Body of pancreas (tissue), 4 donors: ENCODE results near the gene CA12. TPM values are rescaled to one million over a fixed set of nuclear protein-coding genes. Genes with fewer than 3 reads are reported as not detected.

Experiments
- ATAC-seq: fragments of 150-250 bp; one replicate; pipeline ENCODE4 v1.9.1; 2016
- DNase-seq, 4 donors: peaks; one replicate each; pipeline ENCODE4 v3.0.0-alpha.2; 2019
- H3K27ac ChIP-seq, 4 donors: fragments of 200-600 bp; sonication (generic); 1 replicate in 3 of 4; 2 replicates in 1 of 4; pipeline versions ENCODE4 v1.5.1 to v1.6.1; 2016 to 2019; ENCODE audit warnings: mild to moderate bottlenecking in 1 of 4, mixed read lengths in 1 of 4, moderate library complexity in 1 of 4
- H3K27me3 ChIP-seq, 2 donors: fragments of 200-600 bp; sonication (generic); one replicate each; pipeline ENCODE4 v1.6.0; 2016; ENCODE audit warnings: mild to moderate bottlenecking in 1 of 2
- H3K36me3 ChIP-seq, 2 donors: fragments of 200-600 bp; sonication (generic); replicated peaks in 1 of 2; 2 replicates each; pipeline ENCODE4 v1.5.1; 2016; ENCODE audit warnings: low read depth in 2 of 2; ENCODE audit not compliant: insufficient read depth in 1 of 2
- H3K4me1 ChIP-seq: fragments of 200-600 bp; sonication (generic); one replicate; pipeline ENCODE4 v1.6.0; 2016
- H3K4me3 ChIP-seq, 2 donors: fragments of 200-600 bp; sonication (generic); 1 replicate in 1 of 2; 2 replicates in 1 of 2; pipeline ENCODE4 v1.5.1; 2016 to 2019
- H3K9me3 ChIP-seq, 3 donors: fragments of 200-600 bp; sonication (generic); 1 replicate in 2 of 3; 2 replicates in 1 of 3; pipeline ENCODE4 v1.5.1; 2016
- CTCF ChIP-seq, 7 experiments: fragments of 450-650 bp in 4 of 7; fragments of 200-600 bp in 3 of 7; sonication (generic) in 3 of 7; IDR thresholded peaks; one replicate each; pipeline ENCODE4 v1.5.1; 2016 to 2019; ENCODE audit warnings: antibody characterized with exemption in 7 of 7
- POLR2A ChIP-seq, 3 donors: fragments of 450-650 bp; IDR thresholded peaks; one replicate each; pipeline ENCODE4 v1.6.1; 2016; ENCODE audit warnings: antibody characterized with exemption in 3 of 3, mild to moderate bottlenecking in 2 of 3
- WGBS, 2 donors: methylation state at CpG; one replicate each; pipeline ENCODE4 v1.1.5; 2017; 5-methylcytosine and 5-hydroxymethylcytosine counted together
- intact Hi-C: fragments of 100-400 bp; cut with DNase I; formaldehyde crosslinking; loops from one replicate; pipeline ENCODE4 v1.15.1; 2023
- total RNA-seq, 2 donors: library from RNA; depleted of rRNA; stranded (reverse); fragments of >200 nt; gene quantifications; one replicate each; pipeline ENCODE4 v1.1.0, GENCODE V29; 2016

The CA12 gene
- total RNA-seq, 2 donors from 2014 or later = 16.1 to 25.7 TPM

GRCh38 chr15:63390689-63391088, 9.0 kb upstream of the CA12 start:
- H3K4me3 ChIP-seq = no peak overlapping the region
- H3K27ac ChIP-seq = peak overlapping the region in 3 of 4 donors; percentile 46 to 76 (median 52)
- DNase-seq (no peak), ATAC-seq (no peak)
- H3K27me3 ChIP-seq = no peaks in the 10 kb centered on the region
- WGBS, 2 donors = 36 to 37% methylated on average over 3 of the region's 3 CpGs
- no peaks in the 10 kb centered on the region for H3K36me3 ChIP-seq
- intact Hi-C loops = no loop called here
- no peak for TF ChIP-seq POLR2A (IDR thresholded peaks at IDR 0.05)
- TF ChIP-seq CTCF (IDR thresholded peaks at IDR 0.05) = no peak
- H3K4me1 ChIP-seq = peaks cover 63% of the 10 kb centered on the region
- H3K9me3 ChIP-seq = no peaks in the 10 kb centered on the region

- peak in 1 of 3 donors; percentile 55 for TF ChIP-seq POLR2A (IDR thresholded peaks at IDR 0.05)
- TF ChIP-seq CTCF (IDR thresholded peaks at IDR 0.05) = no peak
- no peaks in the 10 kb centered on the region for H3K9me3 ChIP-seq
- intact Hi-C loops = no loop called here
- no peak overlapping the region for H3K4me3 ChIP-seq
- DNase-seq = peak; percentile 96 to 99 (median 98)
- H3K27me3 ChIP-seq = no peaks in the 10 kb centered on the region
- peaks cover 59% of the 10 kb centered on the region for H3K4me1 ChIP-seq
- peak; percentile 90 for ATAC-seq
- no peaks in the 10 kb centered on the region for H3K36me3 ChIP-seq
- 4 to 20% methylated on average over 6 of the region's 6 CpGs for WGBS, 2 donors
- H3K27ac ChIP-seq = peak overlapping the region in 3 of 4 donors; percentile 46 to 76 (median 52)
Observed at GRCh38 chr15:63389902-63390670, 8.4 kb upstream of the CA12 start.

- intact Hi-C loops = no loop called here
- WGBS, 2 donors = 67 to 93% methylated on average over 5 of the region's 5 CpGs
Observed at GRCh38 chr15:63388511-63388910, 6.9 kb upstream of the CA12 start.

GRCh38 chr15:63387748-63388493, 6.3 kb upstream of the CA12 start:
- Histone ChIP-seq H3K9me3 (no peaks in the 10 kb centered on the region), H3K4me1 (peaks cover 48% of the 10 kb centered on the region), H3K27ac (peak overlapping the region in 1 of 4 donors; percentile 35), H3K4me3 (no peak overlapping the region), H3K36me3 (no peaks in the 10 kb centered on the region), H3K27me3 (no peaks in the 10 kb centered on the region)
- TF ChIP-seq POLR2A (IDR thresholded peaks at IDR 0.05) (no peak), CTCF (IDR thresholded peaks at IDR 0.05) (no peak)
- 60 to 78% methylated on average over 11 of the region's 11 CpGs for WGBS, 2 donors
- no peak for DNase-seq
- intact Hi-C loops = no loop called here
- ATAC-seq = no peak

More at GRCh38 chr15:63388511-63388910, 6.9 kb upstream of the CA12 start:
- TF ChIP-seq POLR2A (IDR thresholded peaks at IDR 0.05) (no peak), CTCF (IDR thresholded peaks at IDR 0.05) (no peak)
- DNase-seq (no peak), ATAC-seq (no peak)
- Histone ChIP-seq H3K36me3 (no peaks in the 10 kb centered on the region), H3K27me3 (no peaks in the 10 kb centered on the region), H3K4me3 (no peak overlapping the region), H3K9me3 (no peaks in the 10 kb centered on the region), H3K4me1 (peaks cover 53% of the 10 kb centered on the region), H3K27ac (peak overlapping the region in 1 of 4 donors; percentile 35)
